Right atrium auricular region (tissue), 2 donors: Measurements from ENCODE around the gene HSD17B1. TPM values are rescaled to one million over a fixed set of nuclear protein-coding genes. Genes with fewer than 3 reads are reported as not detected.

Experiments
- DNase-seq: peaks from one replicate; pipeline ENCODE4 v3.0.0-alpha.2; 2019; ENCODE audit warnings: low spot score
- H3K27ac ChIP-seq, 2 donors: fragments of 200-600 bp; sonication (generic); 1 replicate in 1 of 2; 2 replicates in 1 of 2; pipeline ENCODE4 v1.5.1; 2016 to 2019
- H3K27me3 ChIP-seq, 2 donors: fragments of 200-600 bp; sonication (generic); one replicate each; pipeline versions ENCODE4 v1.5.1 to v1.6.0; 2017 to 2019
- H3K36me3 ChIP-seq: fragments of 200-600 bp; sonication (generic); one replicate; pipeline ENCODE4 v1.5.1; 2016
- H3K4me1 ChIP-seq, 2 donors: fragments of 200-600 bp; sonication (generic); one replicate each; pipeline versions ENCODE4 v1.5.1 to v1.6.0; 2017 to 2019
- H3K4me3 ChIP-seq, 2 donors: fragments of 200-600 bp; sonication (generic); 1 replicate in 1 of 2; 2 replicates in 1 of 2; pipeline ENCODE4 v1.5.1; 2017 to 2019; ENCODE audit warnings: mild to moderate bottlenecking in 1 of 2, moderate library complexity in 1 of 2
- H3K9me3 ChIP-seq, 2 donors: fragments of 200-600 bp; sonication (generic); one replicate each; pipeline ENCODE4 v1.5.1; 2019
- CTCF ChIP-seq, 2 donors: fragments of 200-600 bp; sonication (generic); IDR thresholded peaks; one replicate each; pipeline ENCODE4 v1.5.1; 2019; ENCODE audit warnings: antibody characterized with exemption in 2 of 2
- total RNA-seq, 2 donors: library from RNA; depleted of rRNA; stranded (reverse); fragments of >200 nt; gene quantifications; one replicate each; pipeline ENCODE4 v1.1.0, GENCODE V29; 2016

HSD17B1 gene
- total RNA-seq, 2 donors from 2014 or later = 0.39 to 0.78 TPM

DNA sequence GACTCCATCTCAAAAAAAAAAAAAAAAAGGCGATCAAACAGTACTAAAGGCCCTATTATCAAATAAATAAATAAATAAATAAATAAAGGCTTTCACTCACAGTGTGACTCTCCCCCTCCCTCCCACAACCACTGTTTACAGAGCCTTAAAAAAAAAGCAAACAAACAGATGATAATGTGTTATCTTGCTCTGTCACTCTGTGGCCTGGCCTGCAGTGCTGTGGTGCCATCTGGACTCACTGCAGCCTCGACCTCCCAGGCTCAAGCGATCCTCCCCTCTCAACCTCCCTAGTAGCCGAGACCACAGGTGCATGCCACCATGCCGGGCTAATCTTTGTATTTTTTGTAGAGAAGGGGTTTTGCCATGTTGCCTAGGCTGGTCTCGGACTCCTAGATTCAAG, 24.8 kb upstream of the HSD17B1 start:
- Histone ChIP-seq H3K9me3 (no peaks in the 10 kb centered on the region), H3K27ac (no peak overlapping the region), H3K4me3 (no peak overlapping the region), H3K36me3 (no peaks in the 10 kb centered on the region), H3K27me3 (no peaks in the 10 kb centered on the region), H3K4me1 (peaks cover 0 to 31% of the 10 kb centered on the region in 2 donors)
- TF ChIP-seq CTCF (IDR thresholded peaks at IDR 0.05) = no peak
- no peak for DNase-seq

DNA sequence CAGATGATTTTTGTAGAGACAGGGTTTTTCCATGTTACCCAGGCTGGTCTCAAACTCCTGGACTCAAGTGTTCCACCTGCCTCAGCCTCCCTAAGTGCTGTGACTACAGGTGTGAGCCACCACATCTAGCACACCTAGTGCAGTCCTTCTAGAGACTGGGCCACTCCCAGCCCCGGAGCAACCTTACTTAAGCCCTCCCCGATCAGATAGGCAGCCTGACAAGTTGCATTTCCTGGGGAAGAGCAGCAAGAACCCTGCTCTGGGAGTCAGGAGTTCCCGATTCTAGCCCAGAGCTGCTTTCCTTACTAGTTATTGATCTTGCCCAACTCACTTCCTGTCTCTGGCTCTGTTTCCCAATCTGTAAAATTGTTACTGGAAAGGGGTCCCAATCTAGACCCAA, 23.7 kb upstream of the HSD17B1 start:
- Histone ChIP-seq H3K27me3 (no peaks in the 10 kb centered on the region), H3K9me3 (no peaks in the 10 kb centered on the region), H3K27ac (no peak overlapping the region), H3K36me3 (no peaks in the 10 kb centered on the region), H3K4me3 (no peak overlapping the region), H3K4me1 (peaks cover 0 to 28% of the 10 kb centered on the region in 2 donors)
- DNase-seq = no peak
- TF ChIP-seq CTCF (IDR thresholded peaks at IDR 0.05) = no peak

GRCh38 chr17:42530952-42531454, 21.7 kb upstream of the HSD17B1 start:
- Histone ChIP-seq H3K27me3 (no peaks in the 10 kb centered on the region), H3K4me3 (no peak overlapping the region), H3K9me3 (no peaks in the 10 kb centered on the region), H3K4me1 (peaks cover 0 to 25% of the 10 kb centered on the region in 2 donors), H3K36me3 (no peaks in the 10 kb centered on the region), H3K27ac (peak overlapping the region in 1 of 2 donors; percentile 81)
- TF ChIP-seq CTCF (IDR thresholded peaks at IDR 0.05) = no peak
- no peak for DNase-seq

DNA sequence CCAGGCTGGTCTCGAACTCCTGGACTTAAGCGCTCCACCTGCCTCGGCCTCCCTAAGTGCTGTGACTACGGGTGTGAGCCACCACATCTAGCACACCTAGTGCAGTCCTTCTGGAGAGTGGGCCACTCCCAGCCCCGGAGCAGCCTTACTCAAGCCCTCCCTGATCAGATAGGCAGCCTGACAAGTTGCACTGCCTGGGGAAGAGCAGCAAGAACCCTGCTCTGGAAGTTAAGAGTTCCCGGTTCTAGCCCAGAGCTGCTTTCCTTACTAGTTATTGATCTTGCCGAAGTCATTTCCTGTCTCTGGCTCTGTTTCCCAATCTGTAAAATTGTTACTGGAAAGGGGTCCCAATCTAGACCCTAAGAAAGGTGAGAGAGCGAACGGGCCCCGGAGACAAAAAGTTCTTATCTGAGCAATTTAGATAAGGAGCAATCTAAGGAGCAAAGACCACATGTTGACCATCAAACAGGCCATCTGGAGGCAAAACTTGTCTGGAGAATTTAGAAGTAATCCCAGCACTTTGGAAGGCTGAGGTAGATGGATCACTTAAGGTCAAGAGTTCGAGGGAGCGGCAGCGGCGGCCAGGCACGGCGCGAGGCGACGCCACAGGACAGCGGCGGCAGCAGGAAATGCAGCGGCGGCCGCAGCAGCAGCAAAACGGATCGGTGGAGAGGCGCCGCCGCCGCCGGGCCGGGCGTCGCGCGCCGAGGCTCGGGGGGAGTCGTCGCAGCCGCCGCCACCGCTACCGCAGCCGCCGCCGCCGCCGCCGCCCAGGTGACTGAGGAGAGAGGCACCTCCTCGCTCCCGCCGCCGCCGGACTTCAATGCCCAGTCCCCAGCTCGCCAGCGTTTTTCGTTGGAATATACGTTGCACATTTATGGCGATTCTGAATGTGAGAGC, 21.0 kb upstream of the HSD17B1 start:
- no peaks in the 10 kb centered on the region for H3K36me3 ChIP-seq

More for the DNA sequence above, 21.0 kb upstream of the HSD17B1 start:
- DNase-seq = no peak
- Histone ChIP-seq H3K9me3 (no peaks in the 10 kb centered on the region), H3K27me3 (no peaks in the 10 kb centered on the region), H3K27ac (peak overlapping the region; percentile 79 to 81), H3K4me3 (peak overlapping the region; percentile 45 to 58), H3K4me1 (peaks cover 0 to 21% of the 10 kb centered on the region in 2 donors)
- peak; percentile 28 to 64 for TF ChIP-seq CTCF (IDR thresholded peaks at IDR 0.05)
